ENCODE results near the gene NPY1R. TPM values are rescaled to one million over a fixed set of nuclear protein-coding genes. Genes with fewer than 3 reads are reported as not detected.

The NPY1R gene
- total RNA-seq, 2 donors from 2014 or later: not detected

- no peak overlapping the region for H3K27ac Mint-ChIP-seq
- no peaks in the 10 kb centered on the region for H3K4me1 Mint-ChIP-seq
- H3K27me3 Mint-ChIP-seq: peaks cover 10% of the 10 kb centered on the region
- no peaks in the 10 kb centered on the region for H3K36me3 Mint-ChIP-seq (ENCODE audit: low read depth)
- peaks cover 28% of the 10 kb centered on the region for H3K9me3 Mint-ChIP-seq
- no peak overlapping the region for H3K4me3 Mint-ChIP-seq
- ATAC-seq (replicated peaks): no peak
Measured at GRCh38 chr4:163317110-163317509, 15.3 kb downstream of the NPY1R start.

- no peaks in the 10 kb centered on the region for H3K4me1 Mint-ChIP-seq
- no peak overlapping the region for H3K4me3 Mint-ChIP-seq
- H3K27me3 Mint-ChIP-seq: no peaks in the 10 kb centered on the region
- H3K9me3 Mint-ChIP-seq: peaks cover 3% of the 10 kb centered on the region
- ATAC-seq (replicated peaks): no peak
- no peaks in the 10 kb centered on the region for H3K36me3 Mint-ChIP-seq (ENCODE audit: low read depth)
- no peak overlapping the region for H3K27ac Mint-ChIP-seq
Measured at GRCh38 chr4:163309466-163309865, 22.9 kb downstream of the NPY1R start.

- no peak for ATAC-seq (replicated peaks)
- Mint-ChIP-seq H3K4me1 (no peaks in the 10 kb centered on the region), H3K27ac (no peak overlapping the region), H3K9me3 (no peaks in the 10 kb centered on the region), H3K4me3 (no peak overlapping the region), H3K36me3 (ENCODE audit: low read depth) (no peaks in the 10 kb centered on the region), H3K27me3 (no peaks in the 10 kb centered on the region)
Measured at GRCh38 chr4:163303069-163303468, 29.3 kb downstream of the NPY1R start.

DNA sequence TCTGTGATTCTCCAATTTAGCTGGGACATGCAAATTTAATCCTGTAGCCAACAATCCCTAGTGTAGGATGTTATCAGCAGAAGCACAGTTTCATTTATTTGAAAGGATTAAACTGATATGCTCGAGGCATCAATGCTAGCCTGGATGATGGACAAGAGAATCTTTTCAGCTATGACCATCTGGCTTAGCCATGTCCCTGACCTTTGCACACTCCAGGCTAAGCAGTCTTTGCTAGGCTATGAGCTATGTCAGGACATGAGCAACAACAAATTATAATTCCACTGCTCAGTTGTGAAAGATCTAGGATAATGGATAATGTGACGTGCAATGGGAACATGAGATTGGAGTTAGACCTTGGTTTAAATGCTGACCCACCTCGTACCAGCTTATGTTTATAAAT, 32.0 kb downstream of the NPY1R start:
- H3K27me3 Mint-ChIP-seq: no peaks in the 10 kb centered on the region
- ATAC-seq (replicated peaks): no peak
- H3K36me3 Mint-ChIP-seq (ENCODE audit: low read depth): no peaks in the 10 kb centered on the region
- no peak overlapping the region for H3K4me3 Mint-ChIP-seq
- no peak overlapping the region for H3K27ac Mint-ChIP-seq
- no peaks in the 10 kb centered on the region for H3K4me1 Mint-ChIP-seq
- no peaks in the 10 kb centered on the region for H3K9me3 Mint-ChIP-seq

DNA sequence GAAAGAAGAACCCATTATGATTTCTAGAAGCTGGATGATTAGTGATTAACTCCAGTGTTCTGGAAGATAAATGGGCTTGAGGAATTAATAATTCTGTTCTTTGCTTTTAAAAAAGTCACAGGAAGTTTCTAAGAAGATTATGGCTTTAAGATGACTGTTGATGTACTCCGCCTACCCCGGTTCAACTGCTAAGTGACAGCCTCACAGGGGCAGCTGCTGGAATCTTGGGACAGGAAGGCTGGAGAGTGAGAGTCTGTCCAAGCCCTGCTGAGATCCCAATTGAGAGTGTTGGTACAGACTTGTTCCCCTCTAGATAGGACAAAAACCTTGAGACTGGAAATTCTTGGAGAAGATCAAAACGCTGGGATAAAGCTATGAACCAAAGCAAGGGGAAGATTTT, 37.3 kb downstream of the NPY1R start:
- Mint-ChIP-seq H3K4me1 (no peaks in the 10 kb centered on the region), H3K36me3 (ENCODE audit: low read depth) (no peaks in the 10 kb centered on the region), H3K9me3 (no peaks in the 10 kb centered on the region), H3K27me3 (peaks cover 4% of the 10 kb centered on the region), H3K27ac (no peak overlapping the region), H3K4me3 (no peak overlapping the region)
- no peak for ATAC-seq (replicated peaks)

- H3K27me3 Mint-ChIP-seq: peaks cover 23% of the 10 kb centered on the region
- H3K36me3 Mint-ChIP-seq (ENCODE audit: low read depth): no peaks in the 10 kb centered on the region
- H3K9me3 Mint-ChIP-seq: peaks cover 9% of the 10 kb centered on the region
- no peak overlapping the region for H3K27ac Mint-ChIP-seq
- H3K4me1 Mint-ChIP-seq: no peaks in the 10 kb centered on the region
- ATAC-seq (replicated peaks): no peak
- no peak overlapping the region for H3K4me3 Mint-ChIP-seq
Measured at GRCh38 chr4:163284304-163284703, 48.1 kb downstream of the NPY1R start.

GRCh38 chr4:163280703-163281519, 51.5 kb downstream of the NPY1R start:
- Mint-ChIP-seq H3K4me1 (no peaks in the 10 kb centered on the region), H3K4me3 (no peak overlapping the region), H3K36me3 (ENCODE audit: low read depth) (no peaks in the 10 kb centered on the region), H3K27me3 (peaks cover 20% of the 10 kb centered on the region), H3K9me3 (peaks cover 9% of the 10 kb centered on the region), H3K27ac (no peak overlapping the region)
- no peak for ATAC-seq (replicated peaks)

- ATAC-seq (replicated peaks): no peak
- Mint-ChIP-seq H3K36me3 (ENCODE audit: low read depth) (no peaks in the 10 kb centered on the region), H3K27me3 (peaks cover 13% of the 10 kb centered on the region), H3K4me3 (no peak overlapping the region), H3K9me3 (peaks cover 6% of the 10 kb centered on the region), H3K27ac (no peak overlapping the region), H3K4me1 (no peaks in the 10 kb centered on the region)
Measured at GRCh38 chr4:163279713-163280112, 52.7 kb downstream of the NPY1R start.

DNA sequence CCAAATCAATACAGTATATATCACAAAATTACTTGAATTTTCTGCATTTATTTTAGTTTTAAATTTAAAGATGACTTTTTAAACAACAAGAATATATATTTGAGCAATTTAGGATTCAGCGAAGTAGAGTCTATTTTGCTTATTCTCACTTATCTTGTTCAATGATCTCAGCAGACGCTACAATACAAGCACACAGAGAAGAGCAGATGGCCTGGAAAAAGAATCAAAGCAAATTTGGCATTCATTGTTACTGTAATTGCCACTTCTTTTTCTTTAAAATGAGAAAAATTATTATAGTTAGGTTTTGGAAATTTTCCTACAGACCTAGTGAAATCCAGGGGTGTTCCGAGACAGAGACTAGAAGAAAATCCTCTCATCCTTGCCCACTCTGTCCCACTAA, 57.5 kb downstream of the NPY1R start:
- Mint-ChIP-seq H3K4me1 (no peaks in the 10 kb centered on the region), H3K4me3 (no peak overlapping the region), H3K36me3 (ENCODE audit: low read depth) (no peaks in the 10 kb centered on the region), H3K9me3 (no peaks in the 10 kb centered on the region), H3K27me3 (peaks cover 17% of the 10 kb centered on the region), H3K27ac (no peak overlapping the region)
- ATAC-seq (replicated peaks): no peak

Other genes starting within 250 kb of the NPY1R start
- gene NAF1, start 165.7 kb downstream of the NPY1R start, total RNA-seq: 10 to 100 TPM; 17.7 to 27.6 TPM
- not detected for gene NPY5R, start 11.3 kb upstream of the NPY1R start, total RNA-seq
- not detected for gene TKTL2, start 141.2 kb upstream of the NPY1R start, total RNA-seq
- gene TMA16, start 162.1 kb upstream of the NPY1R start, total RNA-seq: 10 to 100 TPM; 21.7 to 37.7 TPM